ENCODE measurements around the gene PTX4.

The PTX4 gene

GRCh38 chr16:1500465-1501150 lies 11.9 kb upstream of the PTX4 start:
- DNase-seq (ENCODE audit: low read depth in 2 of 2) = no peak

- no peak for DNase-seq (ENCODE audit: low read depth in 2 of 2)
Measured at GRCh38 chr16:1499756-1500464, 11.2 kb upstream of the PTX4 start.

GRCh38 chr16:1498899-1499676 lies 10.3 kb upstream of the PTX4 start:
- no peak for DNase-seq (ENCODE audit: low read depth in 2 of 2)

DNA sequence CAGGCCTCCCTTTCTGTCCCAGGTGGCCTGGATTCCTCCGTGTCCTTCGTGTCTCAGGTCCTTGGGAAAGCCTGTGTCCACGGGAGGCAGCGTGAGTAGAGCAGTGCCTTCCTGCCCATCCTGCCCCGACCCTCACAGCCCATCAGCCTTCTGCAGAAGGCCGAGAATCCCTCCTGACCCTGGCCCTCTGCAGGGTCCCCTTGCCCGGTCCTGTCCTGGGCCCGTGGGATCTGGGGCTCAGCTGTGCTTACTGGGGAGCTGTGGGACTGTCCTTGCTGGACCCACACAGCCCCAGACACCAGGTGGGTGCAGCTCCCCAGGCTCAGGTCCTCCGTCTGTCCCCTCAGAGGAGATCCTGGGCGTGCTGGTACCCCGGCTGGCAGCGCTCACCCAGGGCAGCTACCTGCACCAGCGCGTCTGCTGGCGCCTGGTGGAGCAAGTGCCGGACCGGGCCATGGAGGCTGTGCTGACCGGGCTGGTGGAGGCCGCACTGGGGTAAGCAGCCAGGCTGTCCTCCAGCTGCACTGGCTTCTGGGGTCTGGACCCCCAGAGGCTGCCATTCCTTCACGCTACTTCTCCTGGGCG lies 8.4 kb upstream of the PTX4 start:
- no peak for DNase-seq (ENCODE audit: low read depth in 2 of 2)

DNA sequence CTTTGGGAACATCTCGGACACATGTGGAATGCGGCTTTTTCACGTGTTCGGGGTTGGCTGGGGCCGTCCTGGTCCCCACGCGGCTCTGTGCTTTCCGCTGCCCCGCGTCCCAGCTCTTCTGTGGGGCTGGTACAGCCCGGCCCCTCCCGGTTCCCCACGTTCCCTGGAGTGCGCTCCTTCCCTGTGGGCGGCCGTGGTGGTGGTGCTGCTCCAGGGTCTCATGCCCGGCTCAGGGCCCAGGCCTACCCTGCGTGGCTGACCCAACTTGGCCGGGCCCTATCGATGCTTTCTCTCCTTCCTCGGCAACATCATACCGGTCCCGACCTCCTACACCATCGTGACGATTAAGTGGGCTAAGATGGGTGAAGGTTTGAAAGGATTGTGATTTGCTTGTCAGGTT lies 7.7 kb upstream of the PTX4 start:
- no peak for DNase-seq (ENCODE audit: low read depth in 2 of 2)

DNA sequence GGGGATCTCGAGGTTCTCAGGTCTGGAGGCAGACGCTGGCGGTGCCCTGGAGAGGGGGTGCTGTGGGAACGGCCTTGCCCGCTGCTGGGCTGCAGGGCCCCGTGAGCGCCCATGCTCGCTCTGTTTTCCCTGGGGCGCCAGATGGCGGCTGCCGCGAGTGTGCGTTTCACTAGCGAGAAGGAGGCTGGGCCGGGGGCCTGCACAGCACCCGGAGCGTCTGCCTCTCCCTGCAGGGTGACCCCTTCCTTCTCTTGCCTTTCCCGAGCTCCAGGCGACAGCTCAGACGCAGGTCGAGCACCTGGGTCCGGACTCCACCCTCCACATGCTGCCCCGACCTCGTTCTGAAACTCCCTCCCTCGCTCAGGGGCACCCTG lies 7.1 kb upstream of the PTX4 start:
- DNase-seq (ENCODE audit: low read depth in 2 of 2) = no peak

- no peak for DNase-seq (ENCODE audit: low read depth in 2 of 2)
Measured at GRCh38 chr16:1495211-1495888, 6.6 kb upstream of the PTX4 start.

- DNase-seq (ENCODE audit: low read depth in 2 of 2) = no peak
Measured at GRCh38 chr16:1494711-1495110, 6.0 kb upstream of the PTX4 start.

DNA sequence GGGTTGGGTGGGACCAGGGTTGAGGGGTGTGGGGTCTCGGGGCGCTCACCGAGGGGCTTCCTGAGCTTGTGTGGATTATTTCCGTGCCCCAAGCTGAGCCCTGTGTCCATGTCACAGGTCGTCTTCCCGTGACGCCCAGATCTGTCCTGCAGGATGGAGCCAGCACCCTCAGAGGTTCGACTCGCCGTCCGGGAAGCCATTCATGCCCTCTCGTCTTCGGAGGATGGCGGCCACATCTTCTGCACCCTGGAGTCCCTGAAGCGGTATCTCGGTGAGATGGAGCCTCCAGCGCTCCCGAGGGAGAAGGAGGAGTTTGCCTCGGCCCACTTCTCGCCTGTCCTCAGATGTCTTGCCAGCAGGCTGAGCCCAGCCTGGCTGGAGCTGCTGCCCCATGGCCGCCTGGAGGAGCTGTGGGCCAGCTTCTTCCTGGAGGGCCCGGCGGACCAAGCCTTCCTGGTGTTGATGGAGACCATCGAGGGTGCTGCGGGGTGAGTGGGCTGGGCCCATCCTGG lies 5.4 kb upstream of the PTX4 start:
- no peak for DNase-seq (ENCODE audit: low read depth in 2 of 2)

- no peak for DNase-seq (ENCODE audit: low read depth in 2 of 2)
Measured at GRCh38 chr16:1493746-1494094, 5.0 kb upstream of the PTX4 start.

- DNase-seq (ENCODE audit: low read depth in 2 of 2) = peak; percentile 79 to 85
Measured at GRCh38 chr16:1492923-1493745, 4.4 kb upstream of the PTX4 start, which contains the start of gene TELO2. Gene TELO2 (plus strand): TSS chr16:1493360. CDS start chr16:1494282, 922 bp downstream.

DNA sequence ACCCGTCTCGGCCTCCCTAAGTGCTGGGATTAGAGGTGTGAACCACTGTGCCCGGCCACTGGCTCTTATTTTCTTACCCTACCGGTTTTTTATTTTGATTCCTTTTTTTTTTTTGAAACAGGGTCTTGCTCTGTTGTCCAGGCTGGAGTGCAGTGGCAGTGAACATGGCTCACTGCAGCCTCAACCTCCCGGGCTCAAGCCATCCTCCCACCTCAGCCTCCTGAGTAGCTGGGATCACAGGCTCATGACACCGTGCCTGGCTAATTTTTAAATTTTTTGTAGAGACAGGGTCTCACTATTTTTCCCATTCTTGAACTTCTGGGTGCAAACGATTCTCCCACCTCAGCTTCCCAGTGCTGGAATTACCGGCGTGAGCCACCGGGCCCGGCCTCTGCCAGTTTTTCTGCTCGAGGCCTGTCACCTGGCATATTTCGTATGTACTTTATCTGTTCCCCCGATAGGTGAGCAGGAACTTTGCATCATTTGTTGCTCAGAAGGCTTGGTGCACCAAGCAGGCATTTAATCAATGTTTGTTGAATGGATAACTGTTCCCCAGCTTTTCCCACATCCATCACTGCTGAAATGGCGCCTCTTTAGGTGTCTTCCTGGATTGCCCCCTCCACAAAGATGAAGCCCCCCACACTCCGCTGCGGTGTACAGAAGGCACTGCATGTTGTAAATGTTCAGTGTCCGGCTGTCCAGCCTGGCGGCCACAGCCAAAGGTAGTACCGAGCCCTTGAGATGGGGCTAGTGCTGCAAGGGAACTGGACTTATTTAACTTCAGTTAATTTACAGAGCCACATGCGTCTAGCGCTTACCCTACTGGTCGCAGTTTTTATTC lies 3.6 kb upstream of the PTX4 start:
- no peak for DNase-seq (ENCODE audit: low read depth in 2 of 2)

- DNase-seq (ENCODE audit: low read depth in 2 of 2) = no peak
Measured at GRCh38 chr16:1491327-1491726, 2.6 kb upstream of the PTX4 start.

- no peak for DNase-seq (ENCODE audit: low read depth in 2 of 2)
Measured at GRCh38 chr16:1489077-1489476, 333 bp upstream of the PTX4 start.

GRCh38 chr16:1488054-1488601 lies 616 bp downstream of the PTX4 start:
- DNase-seq (ENCODE audit: low read depth in 2 of 2) = no peak

- DNase-seq (ENCODE audit: low read depth in 2 of 2) = no peak
Measured at GRCh38 chr16:1487395-1488053, 1.2 kb downstream of the PTX4 start.

GRCh38 chr16:1486551-1487390 lies 2.0 kb downstream of the PTX4 start:
- DNase-seq (ENCODE audit: low read depth in 2 of 2) = no peak

- no peak for DNase-seq (ENCODE audit: low read depth in 2 of 2)
Measured at GRCh38 chr16:1485847-1486496, 2.8 kb downstream of the PTX4 start.
